ENCODE measurements around the gene PRKCH.

The PRKCH gene

DNA sequence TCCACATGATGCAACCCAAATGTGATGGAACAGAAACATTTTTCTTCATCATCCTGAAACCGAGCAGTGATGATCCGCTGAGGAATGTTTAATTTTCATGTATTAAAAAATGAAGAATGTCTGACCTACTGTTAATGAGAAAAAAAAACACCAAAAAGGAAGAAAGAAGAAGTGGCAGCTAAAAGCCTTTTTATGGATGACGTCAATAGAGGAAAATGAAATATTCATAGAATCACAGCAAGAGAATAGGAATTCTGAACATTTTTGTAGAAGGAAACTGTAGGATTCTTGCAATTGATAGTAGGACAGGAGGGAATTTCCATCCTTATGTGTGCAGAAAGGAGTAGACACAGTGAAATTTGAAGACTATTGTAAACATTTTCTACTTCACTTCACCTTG is 112.9 kb downstream of the PRKCH start:
- no peak for DNase-seq

GRCh38 chr14:61435563-61436337 is 114.4 kb downstream of the PRKCH start:
- DNase-seq = no peak

DNA sequence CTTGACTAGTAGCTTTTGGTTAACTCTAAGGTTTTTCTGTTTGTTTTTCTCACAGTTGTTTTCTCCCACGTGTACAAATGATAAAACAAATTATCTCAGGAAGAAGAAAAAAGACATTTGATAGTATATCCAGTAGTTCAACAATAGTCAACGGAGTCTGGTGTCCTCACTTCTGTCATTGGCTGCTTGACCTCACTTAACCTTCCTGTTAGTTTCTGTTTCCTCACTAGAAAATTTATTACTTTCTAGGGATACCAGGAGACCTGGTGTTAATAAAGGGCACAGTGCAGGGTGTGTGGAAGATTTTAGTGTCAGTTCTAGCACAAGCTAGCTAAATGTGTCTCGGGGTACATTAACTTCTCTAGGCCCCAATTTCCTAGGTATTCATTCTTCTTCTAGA is 116.0 kb downstream of the PRKCH start:
- DNase-seq = no peak

GRCh38 chr14:61438036-61438435 is 116.7 kb downstream of the PRKCH start:
- no peak for DNase-seq

- DNase-seq = no peak
These were observed 117.1 kb downstream of the PRKCH start for GRCh38 chr14:61438497-61438859.

DNA sequence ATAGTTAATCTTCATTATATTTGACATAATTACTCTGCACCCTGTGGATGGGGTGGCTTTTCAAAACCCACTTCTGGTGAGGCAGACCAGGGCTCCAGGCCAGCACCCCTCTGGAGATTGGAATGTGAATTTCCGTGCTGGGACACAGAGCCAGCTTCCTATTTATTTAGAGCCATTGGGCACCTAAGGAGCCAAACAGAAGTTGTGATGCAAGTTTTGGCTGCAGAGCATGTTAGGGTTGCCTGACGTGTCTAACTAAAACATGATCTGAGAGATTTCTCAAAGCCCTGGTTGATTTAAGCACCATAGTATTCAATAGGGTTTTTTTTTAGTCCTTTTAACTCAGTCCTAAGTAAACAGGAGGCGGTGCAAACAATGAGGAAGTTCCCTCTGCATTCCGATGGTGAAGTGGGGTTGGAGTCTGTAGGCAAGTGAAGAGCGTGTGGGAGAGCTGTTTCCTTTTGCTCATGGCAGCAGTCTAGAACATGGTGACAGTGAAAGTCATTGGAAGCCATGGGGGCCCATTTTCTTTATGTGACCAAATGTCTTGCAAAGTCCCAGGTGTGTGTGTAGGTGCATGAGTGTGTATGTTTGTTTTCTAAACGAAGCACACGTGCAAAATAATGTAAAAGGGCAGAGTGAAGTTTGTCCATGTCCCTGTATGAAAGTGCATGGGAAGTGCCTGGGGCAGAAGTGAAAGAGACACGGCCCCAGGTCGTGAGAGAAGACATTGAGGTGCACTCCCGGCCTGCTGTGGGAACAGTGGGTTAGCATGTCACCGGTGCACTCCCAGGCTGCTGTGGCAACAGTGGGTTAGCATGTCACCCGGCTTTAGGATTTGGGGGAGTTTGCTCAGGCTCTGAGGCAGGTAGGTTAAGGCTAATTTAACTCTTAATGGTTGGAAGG is 117.7 kb downstream of the PRKCH start:
- peak; percentile 51 for DNase-seq

- DNase-seq = no peak
These were observed 118.5 kb downstream of the PRKCH start for GRCh38 chr14:61439779-61440418.

- DNase-seq = no peak
These were observed 122.1 kb downstream of the PRKCH start for GRCh38 chr14:61443481-61443880.

DNA sequence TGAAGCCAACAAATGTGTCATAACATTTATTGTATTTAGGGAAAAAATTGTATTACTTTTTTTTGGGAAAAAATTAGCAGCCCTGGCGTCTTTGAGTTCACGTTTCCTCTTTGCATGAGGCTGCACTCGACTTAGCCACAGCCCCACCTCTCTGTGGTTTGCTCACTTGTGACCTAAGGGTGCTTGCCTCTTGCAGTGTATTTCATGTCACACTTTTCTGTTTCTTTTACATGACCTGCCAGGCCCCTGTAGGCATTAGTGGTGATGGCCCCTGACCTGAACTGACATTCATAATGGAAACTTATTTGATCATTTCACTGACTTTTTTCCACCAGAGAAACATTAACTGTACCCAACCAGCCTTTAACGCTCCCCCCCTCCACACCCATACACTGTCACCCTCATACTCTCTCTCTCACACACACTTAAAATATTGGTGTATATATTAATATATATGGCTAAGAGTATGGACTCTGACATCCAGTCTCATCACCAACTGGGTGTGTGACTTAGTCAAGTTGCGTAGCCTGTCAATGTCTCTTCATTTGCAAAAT is 122.9 kb downstream of the PRKCH start:
- DNase-seq = peak; percentile 28

DNA sequence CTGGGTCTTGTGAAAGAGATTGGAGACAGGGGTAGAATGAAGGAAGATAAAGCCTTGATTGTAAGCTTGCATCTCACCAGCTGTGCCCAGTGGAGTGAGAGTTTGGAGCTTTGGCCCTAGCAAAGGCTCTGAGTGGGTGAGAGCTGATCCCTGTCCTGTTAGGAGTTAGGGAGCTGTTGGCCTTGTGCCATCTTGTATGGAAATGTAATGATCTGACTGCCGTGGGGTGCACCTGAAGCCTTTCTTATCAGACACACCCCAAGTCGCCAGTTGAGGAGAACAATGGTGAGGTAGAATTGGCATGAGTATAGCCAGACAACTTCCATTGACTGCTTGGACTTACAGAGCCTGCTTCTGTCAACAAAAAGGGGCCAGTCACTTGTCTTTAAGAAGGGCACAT is 130.1 kb downstream of the PRKCH start:
- DNase-seq = no peak

GRCh38 chr14:61451891-61452400 is 130.6 kb downstream of the PRKCH start:
- DNase-seq = no peak

GRCh38 chr14:61452452-61452851 is 131.1 kb downstream of the PRKCH start:
- DNase-seq = no peak

GRCh38 chr14:61453103-61453767 is 131.9 kb downstream of the PRKCH start:
- no peak for DNase-seq

DNA sequence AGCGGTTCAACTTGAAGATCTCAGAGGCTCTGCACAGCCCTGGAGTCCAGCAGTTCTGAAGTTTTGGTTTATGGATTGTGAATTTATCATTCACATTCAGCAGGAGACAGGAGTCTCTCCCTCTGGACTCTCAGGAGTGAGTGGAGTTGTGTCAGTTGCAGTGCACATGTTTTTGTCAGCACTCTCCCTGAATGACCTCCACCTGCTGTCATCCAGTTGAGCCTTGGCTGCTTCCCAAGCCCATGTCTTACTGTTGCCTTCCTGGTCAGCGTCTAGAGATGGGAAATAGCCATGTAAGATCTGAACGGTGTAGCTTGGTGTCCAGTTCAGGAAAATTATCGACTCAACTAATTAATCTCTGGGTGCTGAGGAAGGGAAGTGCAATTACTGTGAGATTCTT is 133.2 kb downstream of the PRKCH start:
- no peak for DNase-seq

GRCh38 chr14:61455351-61455750 is 134.0 kb downstream of the PRKCH start:
- DNase-seq = no peak

DNA sequence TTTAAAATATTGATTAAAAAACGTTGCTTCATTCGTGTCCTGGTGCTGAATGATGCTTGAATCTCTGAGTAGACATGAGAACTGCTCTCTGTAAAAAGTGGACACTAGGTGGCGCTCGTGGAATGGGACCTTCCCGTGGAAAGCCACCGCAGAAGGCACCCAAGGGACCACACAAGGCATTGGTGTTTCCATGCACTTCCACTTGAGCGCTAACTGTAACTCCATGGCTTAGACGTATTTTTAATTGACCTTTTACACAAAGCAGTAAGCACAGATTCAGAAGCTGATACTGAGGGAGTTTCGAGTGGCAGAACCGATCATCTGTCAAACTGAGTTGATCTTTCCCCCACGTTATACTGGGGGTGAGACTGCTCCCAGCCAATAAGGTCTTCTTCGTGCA is 135.3 kb downstream of the PRKCH start:
- peak; percentile 30 for DNase-seq

GRCh38 chr14:61458766-61459165 is 137.4 kb downstream of the PRKCH start:
- DNase-seq = no peak

GRCh38 chr14:61459229-61459628 is 137.8 kb downstream of the PRKCH start:
- no peak for DNase-seq

DNA sequence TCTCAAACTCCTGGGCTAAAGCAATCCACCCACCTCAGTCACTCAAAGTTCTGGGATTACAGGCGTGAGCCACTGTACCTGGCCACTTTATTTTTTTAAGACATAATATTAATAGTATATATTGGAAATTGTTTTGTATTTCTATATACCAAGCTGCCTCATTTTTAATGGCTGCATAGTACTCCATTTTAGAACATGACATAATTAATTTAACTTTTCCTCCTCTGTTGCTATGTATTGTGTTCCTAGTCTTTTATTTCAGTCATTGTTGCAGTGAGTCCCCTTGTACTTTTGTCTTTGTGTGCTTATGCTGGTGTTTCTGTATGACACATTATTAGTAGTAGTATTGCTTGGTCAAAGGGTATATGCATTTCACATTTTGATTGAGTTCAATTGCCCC is 138.7 kb downstream of the PRKCH start:
- DNase-seq = no peak

GRCh38 chr14:61460718-61461611 is 139.6 kb downstream of the PRKCH start:
- no peak for DNase-seq

GRCh38 chr14:61461808-61462275 is 140.5 kb downstream of the PRKCH start:
- DNase-seq = peak; percentile 11
